GM12873 (cell line): Measurements from ENCODE around the gene STPG1.

ENCODE experiments used
- CTCF ChIP-seq: IDR thresholded peaks from 2 replicates; pipeline ENCODE4 v1.5.1; 2012; ENCODE audit warnings: low read depth, mild to moderate bottlenecking, moderate library complexity, low read length, control low read depth; ENCODE audit not compliant: insufficient read depth; ENCODE audit errors: missing control alignments

The STPG1 gene

GRCh38 chr1:24353292-24353891 lies 60.2 kb downstream of the STPG1 start:
- no peak for TF ChIP-seq CTCF

- no peak for TF ChIP-seq CTCF
These were observed 61.5 kb downstream of the STPG1 start for GRCh38 chr1:24351918-24352627.

GRCh38 chr1:24351247-24351646 lies 62.3 kb downstream of the STPG1 start:
- TF ChIP-seq CTCF, result no peak

GRCh38 chr1:24349891-24350290 lies 63.7 kb downstream of the STPG1 start:
- no peak for TF ChIP-seq CTCF

GRCh38 chr1:24348196-24348595 lies 65.4 kb downstream of the STPG1 start:
- TF ChIP-seq CTCF, result no peak

- TF ChIP-seq CTCF, result no peak
These were observed 66.2 kb downstream of the STPG1 start for GRCh38 chr1:24347159-24347934.

- no peak for TF ChIP-seq CTCF
These were observed 68.2 kb downstream of the STPG1 start for GRCh38 chr1:24345334-24345733.
